K562 (cell line): ENCODE results near the gene TMEM128. TPM values are rescaled to one million over a fixed set of nuclear protein-coding genes. Genes with fewer than 3 reads are reported as not detected.

Source experiments
- ADNP ChIP-seq: fragments of 200-800 bp; sonication (Bioruptor generic); IDR thresholded peaks from 2 replicates; pipeline ENCODE4 v1.6.1; 2016; ENCODE audit warnings: missing genetic modification characterization, missing compliant biosample characterization
- BRF2 ChIP-seq: IDR thresholded peaks from 3 replicates; pipeline ENCODE4 v1.6.1; 2011; ENCODE audit warnings: borderline replicate concordance, mild to moderate bottlenecking; ENCODE audit not compliant: insufficient read length, insufficient read depth
- E4F1 ChIP-seq: fragments of 250-450 bp; sonication (Bioruptor Pico); IDR thresholded peaks from 2 replicates; pipeline ENCODE4 v1.5.0; 2021; ENCODE audit warnings: mild to moderate bottlenecking, borderline replicate concordance
- ERF ChIP-seq: fragments of 450-650 bp; formaldehyde crosslinking; IDR thresholded peaks from 2 replicates; pipeline ENCODE4 v1.4.0; 2020; ENCODE audit warnings: mild to moderate bottlenecking, mixed read lengths
- KDM1A ChIP-seq, 2 experiments: fragments of 450-650 bp; IDR thresholded peaks; 2 replicates each; pipeline ENCODE4 v1.6.1; 2016; ENCODE audit warnings: mild to moderate bottlenecking in 2 of 2
- KDM2B ChIP-seq: fragments of 250-450 bp; sonication (Bioruptor Pico); IDR thresholded peaks from 2 replicates; pipeline ENCODE4 v1.8.0; 2021; ENCODE audit warnings: mild to moderate bottlenecking, moderate library complexity
- NCOA2 ChIP-seq, 2 experiments: fragments of 450-650 bp; IDR thresholded peaks; 2 replicates each; pipeline ENCODE4 v1.6.1; 2018; ENCODE audit warnings: mild to moderate bottlenecking in 2 of 2, moderate library complexity in 1 of 2; ENCODE audit not compliant: partially characterized antibody in 2 of 2
- NFE2L1 ChIP-seq: fragments of 450-650 bp; IDR thresholded peaks from 2 replicates; pipeline ENCODE4 v1.6.1; 2016; ENCODE audit warnings: missing genetic modification characterization, low read depth, mild to moderate bottlenecking, missing compliant biosample characterization, moderate library complexity, borderline replicate concordance
- POLR2G ChIP-seq: fragments of 200-400 bp; formaldehyde crosslinking; IDR thresholded peaks from 2 replicates; pipeline ENCODE4 v1.6.1; 2017; ENCODE audit warnings: low read depth, mild to moderate bottlenecking, antibody characterized with exemption, low read length, moderate library complexity
- PPARD ChIP-seq: fragments of 250-450 bp; sonication (Bioruptor Pico); IDR thresholded peaks from 2 replicates; pipeline ENCODE4 v1.8.0; 2022; ENCODE audit warnings: inconsistent platforms, mild to moderate bottlenecking, moderate library complexity
- SAP30 ChIP-seq: fragments of 200-600 bp; sonication (generic); IDR thresholded peaks from 2 replicates; pipeline ENCODE4 v1.6.1; 2012; ENCODE audit warnings: borderline replicate concordance, low read depth, mild to moderate bottlenecking, moderate library complexity, low read length, control low read depth, inconsistent platforms; ENCODE audit not compliant: insufficient read depth, poor library complexity, severe bottlenecking
- SP2 ChIP-seq: IDR thresholded peaks from 2 replicates; pipeline ENCODE4 v1.6.1; 2011; ENCODE audit warnings: mild to moderate bottlenecking, low read depth, low read length, moderate library complexity; ENCODE audit not compliant: poor library complexity, severe bottlenecking; ENCODE audit errors: extremely low read depth
- THAP7 ChIP-seq: fragments of 250-450 bp; sonication (Bioruptor Pico); IDR thresholded peaks from 2 replicates; pipeline ENCODE4 v1.5.0; 2021
- U2AF1 ChIP-seq: fragments of 200-400 bp; formaldehyde crosslinking; optimal IDR thresholded peaks from 2 replicates; pipeline ENCODE3; 2017; ENCODE audit warnings: mild to moderate bottlenecking, low read depth, low read length, moderate library complexity
- VEZF1 ChIP-seq: fragments of 200-800 bp; sonication (Bioruptor generic); IDR thresholded peaks from 2 replicates; pipeline ENCODE4 v1.6.1; 2017; ENCODE audit warnings: missing genetic modification characterization, missing compliant biosample characterization
- ZNF277 ChIP-seq: fragments of 250-450 bp; sonication (Bioruptor Pico); IDR thresholded peaks from 2 replicates; pipeline ENCODE4 v1.8.0; 2022; ENCODE audit warnings: inconsistent platforms, mild to moderate bottlenecking, moderate library complexity, borderline replicate concordance
- ZNF436 ChIP-seq: fragments of 250-450, 450-650 bp; sonication (Bioruptor Pico); formaldehyde crosslinking; IDR thresholded peaks from 2 replicates; pipeline ENCODE4 v1.7.0; 2020; ENCODE audit warnings: mild to moderate bottlenecking
- ZNF717 ChIP-seq: fragments of 250-450 bp; sonication (Bioruptor Pico); IDR thresholded peaks from 2 replicates; pipeline ENCODE4 v1.5.0; 2021
- ZNF830 ChIP-seq: fragments of 250-450 bp; sonication (Bioruptor Pico); IDR thresholded peaks from 2 replicates; pipeline ENCODE4 v1.5.0; 2021; ENCODE audit warnings: mild to moderate bottlenecking
- polyA plus RNA-seq, 8 experiments: library from polyadenylated mRNA; depleted of rRNA in 4 of 8; stranded (reverse) in 5 of 8; unstranded in 3 of 8; fragments of >200 nt; fragmentation: Nextera tagmentation in 2 of 8; fragmentation: Illumina TruSeq in 1 of 8; extraction: Ambion mirVana in 2 of 8; extraction: Trizol in 1 of 8; gene quantifications; 2 replicates each; pipeline versions ENCODE4 v1.2.1 to v1.2.3, GENCODE V29; 2011 to 2014; ENCODE audit warnings: inconsistent platforms in 1 of 8, missing spikeins in 1 of 8
- total RNA-seq, 7 experiments: library from RNA; depleted of rRNA in 6 of 7; stranded (reverse); fragments of >200 nt in 6 of 7; fragmentation: Illumina TruSeq in 2 of 7; extraction: Trizol in 2 of 7; gene quantifications; 2 replicates each; pipeline versions ENCODE4 v1.2.1 to v1.2.3, GENCODE V29; 2011 to 2021; ENCODE audit warnings: low replicate concordance in 1 of 7

The TMEM128 gene
- total and polyA plus RNA-seq, 9 of the 15 experiments (the other 6 are each of a cell fraction or from before 2014, with no cell fraction given): 9.1 to 40.0 (median 14.3) TPM

- TF ChIP-seq THAP7 (CRISPR knock-in tag) (no peak), ADNP (tag) (no peak), NFE2L1 (tag) (no peak), E4F1 (CRISPR knock-in tag) (no peak), PPARD (CRISPR knock-in tag) (no peak), ZNF830 (CRISPR knock-in tag) (no peak), SAP30 (peak; percentile 82), BRF2 (no peak), ZNF436 (CRISPR knock-in tag) (no peak), NCOA2 (IDR thresholded peaks at IDR 0.05; ENCODE audit: partially characterized antibody in 2 of 2) (no peak), ERF (CRISPR knock-in tag) (no peak), ZNF277 (no peak), SP2 (peak; percentile 27), ZNF717 (no peak), VEZF1 (CRISPR knock-in tag) (0 out of 2 replicates have a peak, but pooled peaks have one; percentile 23), POLR2G (peak; percentile 94), KDM2B (CRISPR knock-in tag) (no peak), U2AF1 (no peak), KDM1A (IDR thresholded peaks at IDR 0.05) (no peak)
Measured at GRCh38 chr4:4289941-4290850, 42.2 kb upstream of the TMEM128 start, which contains the start of the genes LYAR and ZBTB49 (continued).
